ENCODE measurements around the gene ADGRV1.

ADGRV1 gene, protein sequence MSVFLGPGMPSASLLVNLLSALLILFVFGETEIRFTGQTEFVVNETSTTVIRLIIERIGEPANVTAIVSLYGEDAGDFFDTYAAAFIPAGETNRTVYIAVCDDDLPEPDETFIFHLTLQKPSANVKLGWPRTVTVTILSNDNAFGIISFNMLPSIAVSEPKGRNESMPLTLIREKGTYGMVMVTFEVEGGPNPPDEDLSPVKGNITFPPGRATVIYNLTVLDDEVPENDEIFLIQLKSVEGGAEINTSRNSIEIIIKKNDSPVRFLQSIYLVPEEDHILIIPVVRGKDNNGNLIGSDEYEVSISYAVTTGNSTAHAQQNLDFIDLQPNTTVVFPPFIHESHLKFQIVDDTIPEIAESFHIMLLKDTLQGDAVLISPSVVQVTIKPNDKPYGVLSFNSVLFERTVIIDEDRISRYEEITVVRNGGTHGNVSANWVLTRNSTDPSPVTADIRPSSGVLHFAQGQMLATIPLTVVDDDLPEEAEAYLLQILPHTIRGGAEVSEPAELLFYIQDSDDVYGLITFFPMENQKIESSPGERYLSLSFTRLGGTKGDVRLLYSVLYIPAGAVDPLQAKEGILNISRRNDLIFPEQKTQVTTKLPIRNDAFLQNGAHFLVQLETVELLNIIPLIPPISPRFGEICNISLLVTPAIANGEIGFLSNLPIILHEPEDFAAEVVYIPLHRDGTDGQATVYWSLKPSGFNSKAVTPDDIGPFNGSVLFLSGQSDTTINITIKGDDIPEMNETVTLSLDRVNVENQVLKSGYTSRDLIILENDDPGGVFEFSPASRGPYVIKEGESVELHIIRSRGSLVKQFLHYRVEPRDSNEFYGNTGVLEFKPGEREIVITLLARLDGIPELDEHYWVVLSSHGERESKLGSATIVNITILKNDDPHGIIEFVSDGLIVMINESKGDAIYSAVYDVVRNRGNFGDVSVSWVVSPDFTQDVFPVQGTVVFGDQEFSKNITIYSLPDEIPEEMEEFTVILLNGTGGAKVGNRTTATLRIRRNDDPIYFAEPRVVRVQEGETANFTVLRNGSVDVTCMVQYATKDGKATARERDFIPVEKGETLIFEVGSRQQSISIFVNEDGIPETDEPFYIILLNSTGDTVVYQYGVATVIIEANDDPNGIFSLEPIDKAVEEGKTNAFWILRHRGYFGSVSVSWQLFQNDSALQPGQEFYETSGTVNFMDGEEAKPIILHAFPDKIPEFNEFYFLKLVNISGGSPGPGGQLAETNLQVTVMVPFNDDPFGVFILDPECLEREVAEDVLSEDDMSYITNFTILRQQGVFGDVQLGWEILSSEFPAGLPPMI (N-terminal part only)

GRCh38 chr5:90558344-90559192 is at the start of gene ADGRV1:
ADGRV1 (plus strand) TSS chr5:90558797; CDS start chr5:90558896, 99 bp downstream.
- no peak for DNase-seq

- no peak for DNase-seq
These were observed 48.2 kb upstream of the ADGRV1 start for GRCh38 chr5:90510438-90510837.

DNA sequence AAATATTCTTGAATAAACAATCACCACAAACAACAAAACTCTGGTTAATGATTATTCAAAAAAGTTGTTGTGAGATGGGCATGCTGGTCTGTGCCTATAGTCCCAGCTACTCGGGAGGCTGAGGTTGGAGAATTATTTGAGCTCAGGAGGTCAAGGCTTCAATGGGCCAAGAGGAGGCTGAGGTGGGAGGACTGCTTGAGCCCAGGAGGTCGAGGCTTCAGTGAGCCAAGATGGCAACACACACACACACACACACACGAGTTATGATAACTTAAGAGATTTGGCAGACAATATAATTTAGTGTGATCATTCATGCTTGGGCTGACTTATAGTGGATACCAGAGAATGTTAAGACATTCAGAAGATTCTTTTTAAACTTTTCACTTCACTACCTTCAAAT is 44.1 kb upstream of the ADGRV1 start:
- DNase-seq = no peak

- DNase-seq = no peak
These were observed 39.9 kb upstream of the ADGRV1 start for GRCh38 chr5:90518661-90519060.

- DNase-seq = no peak
These were observed 39.5 kb upstream of the ADGRV1 start for GRCh38 chr5:90519081-90519480.

- DNase-seq = no peak
These were observed 29.9 kb upstream of the ADGRV1 start for GRCh38 chr5:90528601-90529193.

- DNase-seq = peak; percentile 33
These were observed 29.2 kb upstream of the ADGRV1 start, which contains the start of gene LYSMD3 for GRCh38 chr5:90529194-90529938. LYSMD3 (minus strand) TSS chr5:90529584; CDS start chr5:90525289, 4,295 bp downstream.

DNA sequence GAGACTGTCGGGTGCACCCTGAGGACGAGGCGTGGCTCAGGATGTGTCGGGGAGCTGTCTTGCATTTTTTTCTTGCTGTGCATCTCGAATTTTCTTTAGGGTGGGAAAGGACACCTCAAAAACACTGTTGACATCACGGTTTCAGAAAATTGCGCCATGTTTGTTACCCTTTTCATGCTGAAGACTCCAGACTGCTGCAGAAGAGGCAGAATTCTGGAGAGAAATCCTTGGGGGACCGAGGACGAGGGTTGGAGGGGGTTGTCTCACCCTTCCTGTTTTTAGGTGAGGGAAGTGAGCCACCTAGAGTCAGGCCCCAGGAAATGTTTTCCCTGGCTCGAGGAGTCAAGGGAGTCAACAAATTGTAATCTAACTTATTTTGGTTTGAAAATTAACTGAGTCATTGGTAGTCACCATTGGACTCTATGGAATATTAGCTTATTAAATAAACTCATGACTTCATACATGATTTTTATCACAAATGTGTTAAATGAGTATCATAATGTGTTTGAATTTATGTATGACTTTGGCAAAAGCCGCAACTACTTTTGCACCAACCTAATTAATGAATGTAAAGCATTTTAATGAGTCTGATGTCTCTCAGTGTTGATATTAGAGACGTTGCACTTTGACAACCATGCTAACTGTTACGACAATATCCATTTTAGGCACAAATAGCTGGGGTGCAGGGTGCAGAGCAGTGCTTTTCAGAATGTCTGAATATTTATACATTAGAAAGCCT is 28.5 kb upstream of the ADGRV1 start:
- no peak for DNase-seq

DNA sequence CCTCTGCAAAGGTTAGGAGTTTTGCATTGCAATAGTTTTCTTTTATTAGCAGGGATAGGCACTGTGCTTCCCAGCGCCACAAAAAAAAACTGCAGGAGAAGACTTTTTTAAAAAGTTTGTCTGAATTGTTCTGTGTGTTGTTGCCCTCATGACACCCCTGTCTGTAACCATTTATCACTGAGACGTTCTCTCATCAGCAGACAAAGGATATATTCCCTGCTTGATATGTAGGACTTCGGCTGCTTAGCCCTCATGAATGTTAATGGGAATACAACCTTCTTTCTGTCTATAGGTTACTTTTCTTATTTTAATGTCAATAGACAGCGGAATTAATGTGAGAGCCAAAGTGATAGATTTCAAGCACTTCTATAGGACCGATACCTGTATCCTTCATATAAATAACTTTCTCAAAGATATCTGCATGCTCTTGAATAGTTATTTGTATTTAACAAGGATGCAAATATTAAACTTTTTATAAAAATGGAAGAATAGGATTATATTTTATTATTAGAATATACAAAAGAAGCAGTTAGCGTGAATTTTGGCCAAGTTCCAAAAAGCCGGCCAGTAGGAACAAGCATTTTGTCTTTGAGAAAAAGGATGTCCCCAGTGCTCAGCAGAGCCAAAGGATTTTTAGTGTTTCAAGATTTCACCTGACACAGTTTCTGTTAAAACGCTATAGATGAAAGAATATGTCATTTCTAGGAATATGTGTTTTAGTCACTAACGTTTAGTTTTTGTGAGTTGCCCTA is 27.7 kb upstream of the ADGRV1 start:
- DNase-seq = no peak

DNA sequence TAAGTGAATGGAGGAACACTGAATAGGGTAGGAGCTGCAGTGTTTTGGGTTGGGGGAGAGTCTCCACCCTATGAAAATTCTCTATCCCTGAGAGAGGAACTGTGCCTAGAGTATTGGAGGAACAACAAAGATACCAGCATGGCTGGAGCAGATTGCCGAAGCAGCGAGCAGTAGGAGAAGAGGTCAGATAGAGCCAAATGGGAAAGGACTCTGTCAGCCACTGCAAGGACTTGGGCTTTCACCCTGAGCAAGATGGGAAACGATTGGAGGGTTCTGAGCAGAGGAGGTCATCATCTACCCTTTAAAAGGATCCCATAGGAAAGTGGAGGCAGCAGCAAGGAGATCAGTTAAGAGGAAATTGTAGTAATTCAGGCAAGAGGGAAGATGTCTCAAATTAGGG is 24.8 kb upstream of the ADGRV1 start:
- no peak for DNase-seq

- no peak for DNase-seq
These were observed 23.7 kb upstream of the ADGRV1 start for GRCh38 chr5:90534922-90535321.

DNA sequence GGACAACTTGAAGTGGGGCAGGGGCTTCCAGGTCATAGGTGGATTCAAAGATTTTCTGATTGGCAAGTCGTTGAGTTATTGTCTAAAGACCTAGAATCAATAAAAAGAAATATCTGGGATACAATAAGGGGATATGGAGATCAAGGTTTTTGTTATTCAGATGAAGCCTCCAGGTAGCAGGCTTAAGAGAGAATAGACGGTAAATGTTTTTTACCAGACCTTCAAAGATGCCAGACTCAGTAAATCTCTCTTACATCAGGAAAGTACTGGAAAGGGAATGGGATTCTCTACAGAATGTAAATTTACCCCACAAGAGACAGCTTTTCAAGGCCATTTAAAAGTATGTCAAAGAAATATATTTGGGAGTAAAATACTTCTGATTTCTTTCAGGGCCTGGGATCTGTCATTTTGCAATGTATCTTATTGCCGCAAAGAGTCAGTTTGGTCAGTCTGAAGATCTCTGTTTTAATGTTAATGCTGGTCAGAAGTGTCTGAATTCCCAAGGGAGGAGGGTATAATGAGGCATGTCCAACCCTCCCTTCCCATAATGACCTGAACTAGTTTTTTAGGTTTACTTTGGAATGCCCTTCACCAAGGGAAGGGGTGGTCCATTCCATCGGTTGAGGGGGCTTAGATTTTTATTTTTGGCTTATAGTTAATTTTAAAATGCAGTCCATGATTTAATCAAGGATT is 15.6 kb upstream of the ADGRV1 start:
- DNase-seq = no peak

GRCh38 chr5:90545511-90545910 is 13.1 kb upstream of the ADGRV1 start:
- DNase-seq = no peak

DNA sequence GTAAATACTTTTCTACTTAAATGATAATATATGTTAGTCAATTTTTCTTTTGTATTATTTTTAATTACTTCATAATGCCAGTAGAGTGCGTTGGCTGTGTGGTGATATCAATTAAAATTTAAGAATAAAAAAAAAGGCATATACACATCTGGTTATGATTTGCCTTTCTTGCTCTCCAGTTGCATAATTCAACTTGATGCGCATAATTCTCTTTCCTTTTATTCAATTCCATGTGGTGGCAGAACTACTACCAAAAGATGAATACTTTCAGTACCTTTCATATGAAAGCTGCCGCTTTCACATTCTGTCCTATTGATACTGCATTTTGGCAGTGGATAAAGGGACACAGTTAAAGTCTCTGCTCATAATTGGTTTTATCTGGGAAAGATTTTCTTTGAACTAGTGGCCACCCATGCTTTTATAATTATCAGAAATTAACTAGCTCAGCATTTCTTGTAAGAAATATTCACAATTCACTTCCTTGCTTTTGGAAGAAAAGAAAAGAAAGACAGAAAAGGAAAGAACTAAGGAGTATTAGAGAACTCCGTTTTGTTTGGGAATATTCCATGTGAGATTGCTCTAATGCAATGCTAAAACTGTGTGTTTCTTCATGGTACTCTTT is 12.3 kb upstream of the ADGRV1 start:
- no peak for DNase-seq

DNA sequence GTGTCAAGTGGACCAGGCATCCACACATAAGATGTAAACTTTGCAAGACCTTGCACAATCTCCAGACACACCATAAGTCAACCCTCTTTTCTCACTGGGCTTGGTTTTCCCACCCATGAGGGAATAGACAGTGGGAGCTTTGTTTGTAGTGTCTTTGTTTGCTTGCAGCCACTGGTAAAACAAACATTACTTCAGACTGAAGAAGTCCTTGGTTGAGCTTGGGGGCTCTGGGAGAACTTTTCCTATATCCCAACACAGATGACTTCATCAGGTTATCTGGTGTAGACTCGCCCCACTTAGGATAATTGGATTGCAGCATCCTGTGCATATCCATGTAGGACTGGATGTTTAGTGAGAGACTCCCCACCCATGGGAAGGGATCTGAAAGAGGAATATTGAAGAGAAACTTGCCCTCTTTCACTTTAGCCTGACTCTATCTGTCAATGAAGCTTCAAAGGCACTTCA is 11.5 kb upstream of the ADGRV1 start:
- DNase-seq = no peak

GRCh38 chr5:90548069-90548593 is 10.5 kb upstream of the ADGRV1 start:
- no peak for DNase-seq

DNA sequence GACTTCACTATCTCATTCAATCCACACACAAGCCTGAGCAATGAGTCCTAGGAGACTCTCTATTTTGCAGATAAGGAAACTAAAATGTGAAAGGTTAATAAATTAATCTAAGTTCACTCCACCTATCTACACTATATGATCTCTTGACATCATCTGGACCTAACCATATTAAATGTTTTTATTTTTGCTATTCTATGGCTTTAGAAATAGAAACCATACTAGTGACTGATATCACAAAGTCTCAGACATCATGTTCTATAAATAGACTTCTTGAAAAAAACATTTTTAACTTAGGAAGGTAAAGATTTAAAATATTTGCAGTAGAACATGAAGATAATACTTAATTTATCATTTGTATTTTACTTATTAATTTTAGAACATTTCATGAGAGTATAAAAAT is 9.4 kb upstream of the ADGRV1 start:
- DNase-seq = no peak

All from KG1 (cell line).